22Rv1 (cell line): ENCODE results near the gene UBE3D.
"Not testable (repeated sequence)": the region's sequence is repeated elsewhere in the genome, so short reads cannot be mapped to it uniquely, and the experiment has no call there.

Experiments
- H3K27ac ChIP-seq: fragments of 450-650 bp; 2 replicates; pipeline ENCODE4 v1.5.1; 2017
- CTCF ChIP-seq: fragments of 450-650 bp; IDR thresholded peaks from 2 replicates; pipeline ENCODE4 v1.5.1; 2017; ENCODE audit warnings: mild to moderate bottlenecking
- ZFX ChIP-seq: fragments of 450-650 bp; IDR thresholded peaks from 2 replicates; pipeline ENCODE4 v1.6.1; 2017; ENCODE audit warnings: antibody characterized with exemption, borderline replicate concordance

Gene UBE3D

GRCh38 chr6:82904860-82905259 is 160.8 kb downstream of the UBE3D start:
- no peak overlapping the region for H3K27ac ChIP-seq
- TF ChIP-seq ZFX = no peak
- no peak for TF ChIP-seq CTCF

GRCh38 chr6:82904257-82904656 is 161.4 kb downstream of the UBE3D start:
- no peak overlapping the region for H3K27ac ChIP-seq
- TF ChIP-seq ZFX (no peak), CTCF (no peak)

GRCh38 chr6:82902290-82902689 is 163.4 kb downstream of the UBE3D start:
- H3K27ac ChIP-seq = no peak overlapping the region
- no peak for TF ChIP-seq CTCF

GRCh38 chr6:82894653-82895259 is 170.9 kb downstream of the UBE3D start:
- H3K27ac ChIP-seq = no peak overlapping the region
- TF ChIP-seq CTCF (no peak), ZFX (no peak)

GRCh38 chr6:82893889-82894652 is 171.6 kb downstream of the UBE3D start:
- TF ChIP-seq ZFX = no peak
- no peak for TF ChIP-seq CTCF

GRCh38 chr6:82891503-82891902 is 174.1 kb downstream of the UBE3D start:
- H3K27ac ChIP-seq = not testable (repeated sequence)

More at GRCh38 chr6:82893889-82894652, 171.6 kb downstream of the UBE3D start:
- H3K27ac ChIP-seq = no peak overlapping the region

- TF ChIP-seq ZFX (no peak), CTCF (no peak)
- H3K27ac ChIP-seq = no peak overlapping the region
Observed at GRCh38 chr6:82891076-82891475, 174.6 kb downstream of the UBE3D start.
